GM12801 (cell line): ENCODE measurements around the gene VBP1.

Source experiments
- TF ChIP-seq, protein P1 (sequence below): IDR thresholded peaks from one replicate; pipeline ENCODE4 v1.5.1; 2011; ENCODE audit warnings: control low read depth; ENCODE audit not compliant: insufficient read length; ENCODE audit errors: extremely low read depth

Gene VBP1

DNA sequence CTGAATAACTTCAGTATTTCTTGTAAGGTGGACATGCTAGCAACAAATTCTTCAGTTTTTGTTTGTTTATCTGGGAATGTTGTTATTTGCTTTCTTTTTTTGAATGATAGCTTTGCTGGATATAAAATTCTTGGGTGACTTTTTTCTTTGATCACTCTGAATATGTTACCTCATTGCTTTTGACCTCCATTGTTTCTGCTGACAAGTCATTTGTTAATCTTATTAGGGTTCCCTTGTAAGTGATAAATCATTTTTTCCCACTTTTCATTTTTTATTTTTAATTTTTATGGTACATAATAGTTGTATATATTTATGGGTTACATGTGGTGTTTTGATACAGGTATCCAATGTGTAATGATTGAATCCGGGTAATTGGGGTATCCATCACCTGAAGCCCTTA is 54.7 kb downstream of the VBP1 start:
- TF ChIP-seq, protein P1, sequence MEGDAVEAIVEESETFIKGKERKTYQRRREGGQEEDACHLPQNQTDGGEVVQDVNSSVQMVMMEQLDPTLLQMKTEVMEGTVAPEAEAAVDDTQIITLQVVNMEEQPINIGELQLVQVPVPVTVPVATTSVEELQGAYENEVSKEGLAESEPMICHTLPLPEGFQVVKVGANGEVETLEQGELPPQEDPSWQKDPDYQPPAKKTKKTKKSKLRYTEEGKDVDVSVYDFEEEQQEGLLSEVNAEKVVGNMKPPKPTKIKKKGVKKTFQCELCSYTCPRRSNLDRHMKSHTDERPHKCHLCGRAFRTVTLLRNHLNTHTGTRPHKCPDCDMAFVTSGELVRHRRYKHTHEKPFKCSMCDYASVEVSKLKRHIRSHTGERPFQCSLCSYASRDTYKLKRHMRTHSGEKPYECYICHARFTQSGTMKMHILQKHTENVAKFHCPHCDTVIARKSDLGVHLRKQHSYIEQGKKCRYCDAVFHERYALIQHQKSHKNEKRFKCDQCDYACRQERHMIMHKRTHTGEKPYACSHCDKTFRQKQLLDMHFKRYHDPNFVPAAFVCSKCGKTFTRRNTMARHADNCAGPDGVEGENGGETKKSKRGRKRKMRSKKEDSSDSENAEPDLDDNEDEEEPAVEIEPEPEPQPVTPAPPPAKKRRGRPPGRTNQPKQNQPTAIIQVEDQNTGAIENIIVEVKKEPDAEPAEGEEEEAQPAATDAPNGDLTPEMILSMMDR, result no peak

DNA sequence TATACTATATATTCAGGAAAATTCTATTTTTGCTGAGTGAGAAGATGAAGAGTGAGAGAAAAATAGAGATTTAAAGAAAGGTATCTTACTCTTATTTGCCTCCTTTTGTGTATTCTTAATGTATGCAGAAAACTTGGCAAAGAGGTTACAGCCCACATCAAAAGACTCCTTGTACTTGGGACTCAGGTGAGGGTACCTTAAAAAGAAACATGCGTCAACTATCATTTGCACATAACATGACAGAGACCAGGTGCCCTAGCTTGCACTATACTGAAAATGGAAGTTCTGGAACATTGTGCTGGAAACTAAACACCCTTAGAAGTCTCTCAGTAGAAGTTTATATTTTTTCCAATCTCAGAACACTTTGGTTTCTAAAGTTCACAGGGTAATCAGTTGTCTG is 63.6 kb downstream of the VBP1 start:
- TF ChIP-seq, protein P1, result no peak
